HG02798 (cell line): Measurements from ENCODE around the gene MAGI1.
"Not testable (repeated sequence)": the region's sequence is repeated elsewhere in the genome, so short reads cannot be mapped to it uniquely, and the experiment has no call there.

Source experiments
- ATAC-seq: cut with Tn5 transposase; IDR thresholded peaks from one replicate; pipeline ENCODE4 v1.9.1; 2021; ENCODE audit warnings: mild to moderate bottlenecking; ENCODE audit not compliant: unreplicated experiment, poor library complexity

Gene MAGI1

DNA sequence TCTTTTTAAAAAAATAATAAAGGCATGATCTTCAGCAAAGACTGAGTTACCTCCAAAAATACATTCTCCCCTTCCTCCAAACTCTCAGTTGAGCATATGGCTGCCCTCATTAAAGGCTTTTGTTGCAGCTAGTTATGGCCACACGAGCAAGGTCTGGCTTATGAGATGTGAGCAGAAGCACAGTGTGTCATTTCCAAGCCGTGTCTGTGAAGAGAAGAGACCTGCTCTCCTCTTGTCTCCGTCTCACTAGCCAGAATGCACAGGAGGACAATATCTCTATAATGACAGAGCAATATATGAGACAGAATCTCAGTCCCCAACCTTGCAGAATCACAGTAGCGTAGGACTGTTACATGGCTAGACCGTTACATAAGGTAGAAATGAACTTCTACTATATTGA, 152.3 kb downstream of the MAGI1 start:
- ATAC-seq, result no peak

DNA sequence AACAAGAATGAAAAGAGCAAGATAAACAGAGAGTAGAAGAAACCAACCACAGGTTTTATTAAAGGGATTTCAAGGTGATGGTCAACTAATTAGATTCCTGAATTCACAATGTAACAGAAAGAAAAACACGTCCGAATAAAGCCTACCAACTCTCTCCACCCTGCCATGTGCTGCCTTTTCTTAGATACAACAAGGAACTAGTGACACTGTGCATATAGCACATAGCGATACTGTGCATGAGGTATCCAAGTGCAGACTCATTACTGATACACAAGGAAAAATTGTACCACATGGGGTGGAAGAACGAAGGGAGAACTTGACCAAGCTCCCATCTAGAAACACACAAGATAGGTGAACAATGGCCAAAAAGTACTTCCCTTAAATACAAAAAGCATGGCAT, 154.6 kb downstream of the MAGI1 start:
- ATAC-seq, result no peak

DNA sequence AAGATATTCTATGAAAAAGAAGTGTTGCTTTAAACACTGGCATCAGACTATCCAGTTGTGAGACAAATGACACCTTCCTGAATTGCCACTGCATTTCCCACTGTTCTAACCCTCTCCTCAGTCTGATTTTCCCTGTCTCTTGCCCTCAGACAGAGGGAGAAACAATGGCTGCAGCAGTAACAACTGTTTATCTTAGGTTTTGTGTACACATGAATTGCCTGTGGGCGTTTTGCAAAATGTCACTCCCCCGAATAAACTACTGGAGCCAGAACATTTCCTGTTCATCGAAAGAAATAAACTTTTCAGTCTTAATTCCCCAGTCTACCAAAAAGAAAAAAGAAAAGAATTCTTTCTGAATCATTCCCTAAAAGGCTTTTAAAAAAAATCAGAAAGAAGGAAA, 155.1 kb downstream of the MAGI1 start:
- no peak for ATAC-seq

DNA sequence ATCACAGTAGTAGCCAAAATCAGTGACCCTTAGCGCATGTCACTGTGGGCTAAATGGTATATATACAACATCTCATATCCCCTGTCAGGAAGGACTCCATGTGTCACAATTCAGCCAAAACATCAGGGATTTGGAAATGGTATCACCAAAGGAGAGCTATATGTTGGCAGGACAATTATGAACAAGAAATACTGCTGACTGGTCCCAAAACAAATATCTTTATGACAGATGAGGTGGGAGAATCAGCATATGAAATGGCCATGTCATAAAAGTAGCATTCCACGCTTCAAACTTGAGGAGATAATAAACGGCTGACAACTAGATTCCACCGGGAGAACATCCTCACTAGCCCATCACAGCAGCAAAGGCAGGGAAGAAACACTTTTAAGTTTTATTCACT, 158.4 kb downstream of the MAGI1 start:
- no peak for ATAC-seq

GRCh38 chr3:65879372-65879771, 159.3 kb downstream of the MAGI1 start:
- ATAC-seq, result no peak

- ATAC-seq, result no peak
Observed at GRCh38 chr3:65878831-65879230, 159.9 kb downstream of the MAGI1 start.

GRCh38 chr3:65877160-65877559, 161.6 kb downstream of the MAGI1 start:
- ATAC-seq, result no peak

DNA sequence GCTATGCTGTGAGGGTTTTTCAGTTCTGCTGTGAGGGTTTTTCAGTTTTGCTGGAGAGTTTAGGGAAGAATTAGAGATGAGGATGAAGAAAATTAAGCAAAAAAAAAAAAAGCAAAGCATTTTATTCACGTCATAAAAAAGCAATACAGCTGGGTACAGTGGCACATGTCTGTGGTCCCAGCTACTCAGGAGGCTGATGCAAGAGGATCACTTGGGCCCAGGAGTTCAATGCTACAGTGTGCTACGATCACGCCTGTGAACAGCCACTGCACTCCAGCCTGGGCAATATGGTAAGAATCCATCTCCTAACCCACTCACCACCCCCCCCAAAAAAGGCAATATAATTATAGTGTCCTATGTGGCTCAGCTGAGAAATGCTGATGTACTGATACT, 162.7 kb downstream of the MAGI1 start:
- no peak for ATAC-seq

- no peak for ATAC-seq
Observed at GRCh38 chr3:65875393-65876027, 163.2 kb downstream of the MAGI1 start.

DNA sequence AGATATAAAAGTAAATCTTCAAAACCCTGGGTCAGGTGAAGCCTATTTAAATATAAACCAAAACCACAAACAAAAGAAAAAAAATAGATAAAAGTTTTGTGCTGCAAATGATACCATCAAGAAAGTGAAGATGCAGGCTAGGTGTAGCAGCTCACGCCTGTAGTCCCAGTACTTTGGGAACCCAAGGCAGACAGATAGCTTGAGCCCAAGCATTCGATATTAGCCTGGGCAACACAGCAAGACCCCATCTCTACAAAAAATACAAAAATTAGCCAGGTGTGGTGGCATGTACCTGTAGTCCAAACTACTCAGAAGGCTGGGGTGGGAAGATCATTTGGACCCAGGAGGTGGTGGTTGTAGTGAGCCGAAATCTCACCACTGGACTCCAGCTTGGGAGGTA, 164.8 kb downstream of the MAGI1 start:
- no peak for ATAC-seq

- no peak for ATAC-seq
Observed at GRCh38 chr3:65873028-65873427, 165.7 kb downstream of the MAGI1 start.

DNA sequence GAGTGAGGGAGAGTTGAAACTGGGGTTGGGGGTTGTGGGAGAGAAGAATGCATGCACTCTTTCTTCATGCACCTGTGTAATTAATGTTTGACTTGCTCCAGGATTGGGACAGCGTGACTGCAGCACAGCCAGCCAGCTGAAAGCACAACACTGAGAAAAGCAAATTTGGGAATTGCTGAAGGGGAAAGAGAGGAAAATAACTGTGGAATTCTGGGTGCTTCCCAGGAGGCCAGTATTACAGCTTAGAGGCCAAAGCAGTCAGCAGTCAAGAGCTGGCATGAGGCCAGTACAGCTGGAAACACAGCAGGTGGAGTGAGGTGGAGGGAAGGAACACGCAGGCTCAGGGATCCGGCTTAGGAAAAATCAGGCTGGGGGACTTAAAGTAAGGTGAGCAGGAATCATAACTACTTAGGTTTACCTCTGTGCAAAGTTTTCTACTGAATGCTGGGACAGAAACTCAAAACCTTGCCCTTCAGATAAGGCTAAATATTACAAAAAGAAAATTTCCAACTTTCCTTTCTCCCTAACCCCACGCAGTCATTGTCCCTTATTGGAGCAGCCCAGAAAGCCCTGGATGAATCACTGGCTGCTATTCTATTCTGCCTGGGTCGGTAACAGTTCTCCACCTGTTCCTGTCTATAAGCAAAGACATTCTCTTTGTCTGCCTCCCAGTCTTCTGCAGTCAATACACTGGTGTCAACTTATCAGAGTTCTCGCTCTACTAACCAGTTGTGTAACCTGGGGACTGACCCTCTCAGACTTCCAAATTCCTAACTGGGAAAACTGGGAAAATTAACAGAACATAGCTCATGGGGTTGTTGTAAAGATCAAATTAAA, 167.2 kb downstream of the MAGI1 start:
- no peak for ATAC-seq

- no peak for ATAC-seq
Observed at GRCh38 chr3:65869798-65870197, 168.9 kb downstream of the MAGI1 start.

GRCh38 chr3:65867463-65868210, 171.1 kb downstream of the MAGI1 start:
- ATAC-seq, result no peak

- no peak for ATAC-seq
Observed at GRCh38 chr3:65864357-65864904, 174.3 kb downstream of the MAGI1 start.

DNA sequence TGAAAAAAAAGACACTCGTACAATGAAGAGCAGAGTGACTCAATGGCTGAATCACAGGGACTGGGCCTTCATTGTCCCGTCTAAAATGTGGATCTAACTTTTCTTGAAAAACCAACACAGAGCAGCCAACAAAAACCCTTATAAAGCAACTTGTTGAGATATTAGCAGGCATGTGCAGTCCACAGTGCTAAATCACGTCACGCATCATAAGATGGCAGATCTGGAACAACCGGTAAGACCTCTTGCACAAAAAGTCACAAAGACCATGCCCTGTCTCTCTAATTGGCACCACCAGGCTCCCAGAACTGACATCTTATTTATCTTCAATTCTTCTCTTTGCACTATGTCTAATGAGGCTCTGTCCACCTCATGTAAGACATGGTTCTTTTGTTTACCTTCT, 177.0 kb downstream of the MAGI1 start:
- ATAC-seq, result no peak

DNA sequence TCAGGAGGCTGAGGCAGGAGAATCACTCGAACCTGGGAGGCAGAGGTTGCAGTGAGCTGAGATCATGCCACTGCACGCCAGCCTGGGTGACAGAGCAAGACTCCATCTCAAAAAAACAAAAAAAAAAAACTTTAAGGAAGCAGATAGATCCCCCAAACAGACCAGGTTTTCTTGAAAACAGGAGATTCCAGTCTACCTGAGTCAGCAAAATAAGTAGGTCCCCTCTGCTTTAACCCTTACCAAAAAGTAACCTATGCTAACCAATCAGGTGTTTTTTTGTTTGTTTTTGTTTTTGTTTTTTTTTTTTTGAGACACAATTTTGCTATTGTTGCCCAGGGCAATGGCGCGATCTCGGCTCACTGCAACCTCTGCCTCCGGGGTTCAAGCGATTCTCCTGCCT, 179.1 kb downstream of the MAGI1 start:
- not testable (repeated sequence) for ATAC-seq

DNA sequence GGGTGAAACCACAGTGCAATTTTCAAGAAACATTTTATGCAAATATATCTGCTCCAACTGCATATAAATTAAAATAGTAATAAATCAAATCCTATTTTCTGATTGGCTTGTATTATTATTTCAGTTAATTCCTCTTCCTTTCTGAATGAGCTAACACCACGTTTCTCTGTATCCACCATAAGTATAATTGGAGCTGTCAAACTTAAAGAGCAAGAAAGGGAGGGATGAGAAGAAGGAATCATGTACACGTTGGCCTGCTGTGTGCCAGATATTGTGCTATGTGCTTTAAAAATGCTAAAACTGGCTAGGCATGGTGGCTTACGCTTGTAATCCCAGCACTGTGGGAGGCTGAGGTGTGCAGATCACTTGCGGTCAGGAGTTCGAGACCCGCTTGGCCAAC, 180.0 kb downstream of the MAGI1 start:
- ATAC-seq, result no peak

GRCh38 chr3:65857327-65857726, 181.4 kb downstream of the MAGI1 start:
- no peak for ATAC-seq

DNA sequence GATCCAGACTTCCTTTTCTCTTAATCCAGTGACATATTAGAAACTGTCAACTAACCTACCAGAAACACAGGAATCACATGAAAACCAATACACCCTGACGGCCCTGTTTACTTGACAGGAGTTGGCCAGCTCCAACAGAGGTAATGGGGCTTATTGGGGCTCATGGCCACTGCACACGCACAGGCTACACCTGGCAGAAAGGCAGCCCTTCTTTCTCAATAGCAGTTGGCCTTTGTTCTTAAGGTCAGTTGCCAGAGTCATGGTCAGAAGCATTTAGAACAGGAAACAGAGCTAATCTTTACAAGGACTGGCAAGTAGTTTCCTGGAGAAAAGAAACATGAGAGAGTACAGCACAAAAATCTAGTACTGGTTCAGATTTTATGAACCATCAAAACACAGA, 181.8 kb downstream of the MAGI1 start:
- ATAC-seq, result no peak
